ENCODE measurements around the gene VWF.

- TF ChIP-seq EZH2 (IDR thresholded peaks at IDR 0.05; ENCODE audit: low read depth) (no peak), CTCF (conservative IDR thresholded peaks at IDR 0.05) (no peak)
Observed at GRCh38 chr12:5969156-5969973, 155.1 kb downstream of the VWF start.

All from PC-9 (cell line).